ENCODE measurements around the gene SPIN2B. TPM values are rescaled to one million over a fixed set of nuclear protein-coding genes. Genes with fewer than 3 reads are reported as not detected.

Gene SPIN2B
- total and polyA plus RNA-seq, 2 of the 13 experiments (the other 11 are each of a cell fraction or from before 2014, with no cell fraction given), result 7.9 to 10.4 TPM

DNA sequence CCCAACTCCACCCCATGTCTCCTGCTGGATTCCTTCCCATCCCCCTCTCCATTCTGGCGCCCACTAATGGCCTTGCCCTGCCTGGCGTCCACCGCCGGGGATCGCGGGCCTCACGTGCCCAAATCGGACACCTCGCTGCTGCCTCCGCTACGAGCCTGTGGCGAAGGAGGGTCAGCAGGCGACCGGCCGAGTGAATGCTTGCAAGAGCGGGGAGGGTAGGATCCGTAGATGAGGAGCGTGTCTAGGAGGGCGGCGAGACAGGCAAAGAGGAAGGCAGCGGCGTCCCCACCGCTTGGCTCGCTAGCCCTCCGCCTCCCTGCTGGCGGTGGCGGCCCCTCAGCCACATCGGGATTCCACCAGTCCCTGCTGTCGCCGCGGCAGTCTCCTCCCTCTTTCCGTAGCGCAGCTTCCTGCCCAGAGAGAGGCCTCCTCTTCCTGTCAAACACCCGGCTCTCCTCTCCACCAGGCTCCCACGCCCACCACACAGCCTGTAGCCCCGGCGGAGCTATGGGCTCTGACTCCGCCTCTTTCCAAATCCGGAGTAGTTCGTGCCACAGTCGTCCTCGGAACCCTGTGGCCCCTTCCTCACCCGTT is at the start of gene SPIN2B (continued):
- TF ChIP-seq, protein P1, sequence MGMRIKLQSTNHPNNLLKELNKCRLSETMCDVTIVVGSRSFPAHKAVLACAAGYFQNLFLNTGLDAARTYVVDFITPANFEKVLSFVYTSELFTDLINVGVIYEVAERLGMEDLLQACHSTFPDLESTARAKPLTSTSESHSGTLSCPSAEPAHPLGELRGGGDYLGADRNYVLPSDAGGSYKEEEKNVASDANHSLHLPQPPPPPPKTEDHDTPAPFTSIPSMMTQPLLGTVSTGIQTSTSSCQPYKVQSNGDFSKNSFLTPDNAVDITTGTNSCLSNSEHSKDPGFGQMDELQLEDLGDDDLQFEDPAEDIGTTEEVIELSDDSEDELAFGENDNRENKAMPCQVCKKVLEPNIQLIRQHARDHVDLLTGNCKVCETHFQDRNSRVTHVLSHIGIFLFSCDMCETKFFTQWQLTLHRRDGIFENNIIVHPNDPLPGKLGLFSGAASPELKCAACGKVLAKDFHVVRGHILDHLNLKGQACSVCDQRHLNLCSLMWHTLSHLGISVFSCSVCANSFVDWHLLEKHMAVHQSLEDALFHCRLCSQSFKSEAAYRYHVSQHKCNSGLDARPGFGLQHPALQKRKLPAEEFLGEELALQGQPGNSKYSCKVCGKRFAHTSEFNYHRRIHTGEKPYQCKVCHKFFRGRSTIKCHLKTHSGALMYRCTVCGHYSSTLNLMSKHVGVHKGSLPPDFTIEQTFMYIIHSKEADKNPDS (CRISPR knock-in tag; IDR thresholded peaks at IDR 0.05), result no peak
- TF ChIP-seq YEATS4 (CRISPR knock-in tag; IDR thresholded peaks at IDR 0.05; ENCODE audit: borderline replicate concordance) (no peak), SIX4 (CRISPR knock-in tag; IDR thresholded peaks at IDR 0.05) (no peak), ZNF598 (CRISPR knock-in tag; IDR thresholded peaks at IDR 0.05; ENCODE audit: borderline replicate concordance) (no peak), SATB2 (CRISPR knock-in tag; IDR thresholded peaks at IDR 0.05) (no peak), MYC (CRISPR knock-in tag; IDR thresholded peaks at IDR 0.05; ENCODE audit: borderline replicate concordance) (peak; percentile 67; the same call in 1 of the 2 replicates), ZNF501 (CRISPR knock-in tag; IDR thresholded peaks at IDR 0.05) (0 out of 2 replicates have a peak, but pooled peaks have one; percentile 26), ARNT2 (CRISPR knock-in tag; IDR thresholded peaks at IDR 0.05; ENCODE audit: low read depth) (0 out of 2 replicates have a peak, but pooled peaks have one; percentile 34), TEAD3 (CRISPR knock-in tag; optimal IDR thresholded peaks at IDR 0.05; ENCODE audit: borderline replicate concordance) (no peak), TGIF2 (CRISPR knock-in tag; IDR thresholded peaks at IDR 0.05) (no peak), ZBTB21 (CRISPR knock-in tag; IDR thresholded peaks at IDR 0.05) (no peak), NFYC (CRISPR knock-in tag; IDR thresholded peaks at IDR 0.05) (no peak), ZMYM4 (CRISPR knock-in tag; IDR thresholded peaks at IDR 0.05) (peak; percentile 84), HNRNPL (IDR thresholded peaks at IDR 0.05; ENCODE audit: low read depth, low read length) (no peak), ZSCAN12 (CRISPR knock-in tag; IDR thresholded peaks at IDR 0.05) (no peak), TBP (CRISPR knock-in tag; IDR thresholded peaks at IDR 0.05) (no peak), ZFP62 (CRISPR knock-in tag; IDR thresholded peaks at IDR 0.05) (no peak), HHEX (CRISPR knock-in tag; IDR thresholded peaks at IDR 0.05) (no peak), ZNF30 (CRISPR knock-in tag; IDR thresholded peaks at IDR 0.05) (no peak), THAP11 (CRISPR knock-in tag; IDR thresholded peaks at IDR 0.05) (no peak; the same call in 1 of the 2 replicates), NRL (CRISPR knock-in tag; IDR thresholded peaks at IDR 0.05; ENCODE audit: borderline replicate concordance) (no peak), DNMT1 (CRISPR knock-in tag; IDR thresholded peaks at IDR 0.05) (no peak), MTA1 (CRISPR knock-in tag; IDR thresholded peaks at IDR 0.05; ENCODE audit: borderline replicate concordance) (no peak)
- TF ChIP-seq, protein P2, sequence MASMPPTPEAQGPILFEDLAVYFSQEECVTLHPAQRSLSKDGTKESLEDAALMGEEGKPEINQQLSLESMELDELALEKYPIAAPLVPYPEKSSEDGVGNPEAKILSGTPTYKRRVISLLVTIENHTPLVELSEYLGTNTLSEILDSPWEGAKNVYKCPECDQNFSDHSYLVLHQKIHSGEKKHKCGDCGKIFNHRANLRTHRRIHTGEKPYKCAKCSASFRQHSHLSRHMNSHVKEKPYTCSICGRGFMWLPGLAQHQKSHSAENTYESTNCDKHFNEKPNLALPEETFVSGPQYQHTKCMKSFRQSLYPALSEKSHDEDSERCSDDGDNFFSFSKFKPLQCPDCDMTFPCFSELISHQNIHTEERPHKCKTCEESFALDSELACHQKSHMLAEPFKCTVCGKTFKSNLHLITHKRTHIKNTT (CRISPR knock-in tag; IDR thresholded peaks at IDR 0.05), result no peak
- TF ChIP-seq, protein P3, sequence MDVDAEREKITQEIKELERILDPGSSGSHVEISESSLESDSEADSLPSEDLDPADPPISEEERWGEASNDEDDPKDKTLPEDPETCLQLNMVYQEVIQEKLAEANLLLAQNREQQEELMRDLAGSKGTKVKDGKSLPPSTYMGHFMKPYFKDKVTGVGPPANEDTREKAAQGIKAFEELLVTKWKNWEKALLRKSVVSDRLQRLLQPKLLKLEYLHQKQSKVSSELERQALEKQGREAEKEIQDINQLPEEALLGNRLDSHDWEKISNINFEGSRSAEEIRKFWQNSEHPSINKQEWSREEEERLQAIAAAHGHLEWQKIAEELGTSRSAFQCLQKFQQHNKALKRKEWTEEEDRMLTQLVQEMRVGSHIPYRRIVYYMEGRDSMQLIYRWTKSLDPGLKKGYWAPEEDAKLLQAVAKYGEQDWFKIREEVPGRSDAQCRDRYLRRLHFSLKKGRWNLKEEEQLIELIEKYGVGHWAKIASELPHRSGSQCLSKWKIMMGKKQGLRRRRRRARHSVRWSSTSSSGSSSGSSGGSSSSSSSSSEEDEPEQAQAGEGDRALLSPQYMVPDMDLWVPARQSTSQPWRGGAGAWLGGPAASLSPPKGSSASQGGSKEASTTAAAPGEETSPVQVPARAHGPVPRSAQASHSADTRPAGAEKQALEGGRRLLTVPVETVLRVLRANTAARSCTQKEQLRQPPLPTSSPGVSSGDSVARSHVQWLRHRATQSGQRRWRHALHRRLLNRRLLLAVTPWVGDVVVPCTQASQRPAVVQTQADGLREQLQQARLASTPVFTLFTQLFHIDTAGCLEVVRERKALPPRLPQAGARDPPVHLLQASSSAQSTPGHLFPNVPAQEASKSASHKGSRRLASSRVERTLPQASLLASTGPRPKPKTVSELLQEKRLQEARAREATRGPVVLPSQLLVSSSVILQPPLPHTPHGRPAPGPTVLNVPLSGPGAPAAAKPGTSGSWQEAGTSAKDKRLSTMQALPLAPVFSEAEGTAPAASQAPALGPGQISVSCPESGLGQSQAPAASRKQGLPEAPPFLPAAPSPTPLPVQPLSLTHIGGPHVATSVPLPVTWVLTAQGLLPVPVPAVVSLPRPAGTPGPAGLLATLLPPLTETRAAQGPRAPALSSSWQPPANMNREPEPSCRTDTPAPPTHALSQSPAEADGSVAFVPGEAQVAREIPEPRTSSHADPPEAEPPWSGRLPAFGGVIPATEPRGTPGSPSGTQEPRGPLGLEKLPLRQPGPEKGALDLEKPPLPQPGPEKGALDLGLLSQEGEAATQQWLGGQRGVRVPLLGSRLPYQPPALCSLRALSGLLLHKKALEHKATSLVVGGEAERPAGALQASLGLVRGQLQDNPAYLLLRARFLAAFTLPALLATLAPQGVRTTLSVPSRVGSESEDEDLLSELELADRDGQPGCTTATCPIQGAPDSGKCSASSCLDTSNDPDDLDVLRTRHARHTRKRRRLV (CRISPR knock-in tag; IDR thresholded peaks at IDR 0.05), result no peak
